ENCODE results near the gene VPS41. TPM values are rescaled to one million over a fixed set of nuclear protein-coding genes. Genes with fewer than 3 reads are reported as not detected.

Gene VPS41
- polyA plus RNA-seq, 3 donors = 12.7 to 62.2 (median 56.7) TPM

- Histone ChIP-seq H3K27me3 (ENCODE audit: control insufficient read depth in 2 of 2, insufficient read depth in 2 of 2, low read length in 2 of 2) (no peaks in the 10 kb centered on the region), H3K4me3 (replicated peaks in 1 of 3; ENCODE audit: low read depth in 2 of 3, low read length in 3 of 3) (no peak overlapping the region), H3K4me2 (replicated peaks; ENCODE audit: extremely low read depth, low read length, poor library complexity, severe bottlenecking) (no peak overlapping the region), H2AFZ (ENCODE audit: insufficient read depth, low read depth, low read length, poor library complexity, severe bottlenecking) (no peak overlapping the region), H3K9ac (ENCODE audit: insufficient read depth, low read length, poor library complexity, severe bottlenecking) (no peak overlapping the region), H3K9me3 (replicated peaks in 1 of 2; ENCODE audit: control insufficient read depth in 1 of 2, insufficient read depth in 1 of 2, low read length in 2 of 2) (no peaks in the 10 kb centered on the region), H3K27ac (ENCODE audit: low read depth in 1 of 2, low read length in 2 of 2) (no peak overlapping the region), H3K79me2 (ENCODE audit: insufficient read depth, low read length) (no peaks in the 10 kb centered on the region), H3K36me3 (replicated peaks in 1 of 2; ENCODE audit: control insufficient read depth in 1 of 2, insufficient read depth in 2 of 2, low read length in 2 of 2) (peaks cover 65 to 98% of the 10 kb centered on the region in 2 donors), H3K4me1 (ENCODE audit: control insufficient read depth in 1 of 2, insufficient read depth in 2 of 2, low read length in 2 of 2) (no peaks in the 10 kb centered on the region), H4K20me1 (ENCODE audit: insufficient read depth, low read length) (no peaks in the 10 kb centered on the region)
- DNase-seq = no peak
- TF ChIP-seq CTCF (IDR thresholded peaks at IDR 0.05) = no peak
- peak overlapping the region in 2 of 7 donors; percentile 3 to 66 for H3K27ac Mint-ChIP-seq
- no peaks in the 10 kb centered on the region for H3K4me1 Mint-ChIP-seq
- H3K4me3 Mint-ChIP-seq = no peak overlapping the region
- WGBS (ENCODE audit: insufficient coverage) = 98% methylated on average over 6 of the region's 7 CpGs
- intact Hi-C loops (cut with micrococcal nuclease) = no loop called here
- peaks cover 75 to 80% of the 10 kb centered on the region in 2 donors for H3K36me3 Mint-ChIP-seq
- H3K27me3 Mint-ChIP-seq (ENCODE audit: low read depth in 3 of 3) = no peaks in the 10 kb centered on the region
- H3K9me3 Mint-ChIP-seq = peaks cover 0 to 1% (median 0%) of the 10 kb centered on the region in 7 donors
These were observed 162.6 kb downstream of the VPS41 start for GRCh38 chr7:38746438-38746837.

GRCh38 chr7:38744746-38745145 lies 164.2 kb downstream of the VPS41 start:
- H3K9me3 Mint-ChIP-seq = no peaks in the 10 kb centered on the region
- no peak overlapping the region for H3K4me3 Mint-ChIP-seq
- Histone ChIP-seq H3K9me3 (replicated peaks in 1 of 2; ENCODE audit: control insufficient read depth in 1 of 2, insufficient read depth in 1 of 2, low read length in 2 of 2) (no peaks in the 10 kb centered on the region), H3K27me3 (ENCODE audit: control insufficient read depth in 2 of 2, insufficient read depth in 2 of 2, low read length in 2 of 2) (no peaks in the 10 kb centered on the region), H2AFZ (ENCODE audit: insufficient read depth, low read depth, low read length, poor library complexity, severe bottlenecking) (no peak overlapping the region), H3K4me3 (replicated peaks in 1 of 3; ENCODE audit: low read depth in 2 of 3, low read length in 3 of 3) (no peak overlapping the region), H3K9ac (ENCODE audit: insufficient read depth, low read length, poor library complexity, severe bottlenecking) (no peak overlapping the region), H3K4me2 (replicated peaks; ENCODE audit: extremely low read depth, low read length, poor library complexity, severe bottlenecking) (no peak overlapping the region), H3K79me2 (ENCODE audit: insufficient read depth, low read length) (no peaks in the 10 kb centered on the region), H3K4me1 (ENCODE audit: control insufficient read depth in 1 of 2, insufficient read depth in 2 of 2, low read length in 2 of 2) (no peaks in the 10 kb centered on the region), H3K36me3 (replicated peaks in 1 of 2; ENCODE audit: control insufficient read depth in 1 of 2, insufficient read depth in 2 of 2, low read length in 2 of 2) (peaks cover 65 to 98% of the 10 kb centered on the region in 2 donors), H4K20me1 (ENCODE audit: insufficient read depth, low read length) (no peaks in the 10 kb centered on the region), H3K27ac (ENCODE audit: low read depth in 1 of 2, low read length in 2 of 2) (peak overlapping the region in 1 of 2 donors; percentile 34)
- no peaks in the 10 kb centered on the region for H3K27me3 Mint-ChIP-seq (ENCODE audit: low read depth in 3 of 3)
- H3K36me3 Mint-ChIP-seq = peaks cover 71 to 79% of the 10 kb centered on the region in 2 donors
- intact Hi-C loops (cut with micrococcal nuclease) = no loop called here
- peak; percentile 1 to 57 (median 32) for DNase-seq
- peak overlapping the region in 2 of 7 donors; percentile 7 to 32 for H3K27ac Mint-ChIP-seq
- H3K4me1 Mint-ChIP-seq = no peaks in the 10 kb centered on the region
- WGBS (ENCODE audit: insufficient coverage) = no CpG with 5 or more reads among the region's 3 CpGs
- no peak for TF ChIP-seq CTCF (IDR thresholded peaks at IDR 0.05)

Data from CD14-positive monocyte (primary cell).